GM12865 (cell line): Measurements from ENCODE around the gene FOXA3.
A peak's percentile ranks its signal among the peaks of the same experiment; 100 is the strongest.

Source experiments
- DNase-seq: peaks from one replicate; pipeline ENCODE4 v3.0.0; 2010; ENCODE audit warnings: low read depth
- H3K4me3 ChIP-seq: 2 replicates; pipeline ENCODE4 v1.5.1; 2011; ENCODE audit warnings: mild to moderate bottlenecking, low read depth, low read length, control low read depth
- CTCF ChIP-seq: IDR thresholded peaks from 2 replicates; pipeline ENCODE4 v1.5.1; 2011; ENCODE audit warnings: low read length, control low read depth, low read depth, inconsistent platforms; ENCODE audit not compliant: insufficient read depth; ENCODE audit errors: missing control alignments

FOXA3 gene

GRCh38 chr19:45879971-45880370, 15.8 kb downstream of the FOXA3 start:
- H3K4me3 ChIP-seq: no peak overlapping the region
- no peak for TF ChIP-seq CTCF
- DNase-seq: no peak

GRCh38 chr19:45881082-45881908, 17.2 kb downstream of the FOXA3 start:
- H3K4me3 ChIP-seq: no peak overlapping the region

GRCh38 chr19:45881909-45882528, 17.9 kb downstream of the FOXA3 start:
- no peak for DNase-seq
- no peak for TF ChIP-seq CTCF
- no peak overlapping the region for H3K4me3 ChIP-seq

More at GRCh38 chr19:45881082-45881908, 17.2 kb downstream of the FOXA3 start:
- TF ChIP-seq CTCF: no peak
- DNase-seq: no peak

- peak; percentile 100 for TF ChIP-seq CTCF
- DNase-seq: peak; percentile 96
- H3K4me3 ChIP-seq: peak overlapping the region; percentile 80
These were observed 18.8 kb downstream of the FOXA3 start for GRCh38 chr19:45882652-45883585.

- H3K4me3 ChIP-seq: no peak overlapping the region
These were observed 19.4 kb downstream of the FOXA3 start for GRCh38 chr19:45883586-45883880.

More at GRCh38 chr19:45883586-45883880, 19.4 kb downstream of the FOXA3 start:
- no peak for TF ChIP-seq CTCF
- no peak for DNase-seq
